Breast epithelium (tissue), 4 donors: ENCODE data around the gene LYG1. TPM values are rescaled to one million over a fixed set of nuclear protein-coding genes. Genes with fewer than 3 reads are reported as not detected.

Experiments used
- DNase-seq, 2 donors: peaks; one replicate each; pipeline ENCODE4 v3.0.0-alpha.2; 2019; ENCODE audit warnings: low spot score in 2 of 2
- H3K27ac ChIP-seq, 2 donors: fragments of 200-600 bp; sonication (generic) in 1 of 2; one replicate each; pipeline ENCODE4 v1.5.1; 2016 to 2019; ENCODE audit warnings: mild to moderate bottlenecking in 1 of 2
- H3K27me3 ChIP-seq, 2 donors: fragments of 200-600 bp; sonication (generic) in 1 of 2; one replicate each; pipeline versions ENCODE4 v1.5.1 to v1.6.0; 2017 to 2019; ENCODE audit warnings: control low read depth in 1 of 2, mild to moderate bottlenecking in 1 of 2
- H3K36me3 ChIP-seq: fragments of 200-600 bp; one replicate; pipeline ENCODE4 v1.5.1; 2019
- H3K4me1 ChIP-seq, 2 donors: fragments of 200-600 bp; sonication (generic); one replicate each; pipeline ENCODE4 v1.5.1; 2016 to 2019; ENCODE audit warnings: control low read depth in 1 of 2
- H3K4me3 ChIP-seq, 3 donors: fragments of 200-600 bp; sonication (generic); 1 replicate in 2 of 3; 2 replicates in 1 of 3; pipeline ENCODE4 v1.5.1; 2016 to 2019; ENCODE audit warnings: mild to moderate bottlenecking in 3 of 3, moderate library complexity in 2 of 3
- H3K9me3 ChIP-seq, 2 donors: fragments of 200-600 bp; sonication (generic) in 1 of 2; one replicate each; pipeline ENCODE4 v1.5.1; 2016 to 2019; ENCODE audit warnings: control low read depth in 1 of 2
- POLR2A ChIP-seq: fragments of 450-650 bp; IDR thresholded peaks from one replicate; pipeline ENCODE4 v1.6.1; 2016; ENCODE audit warnings: antibody characterized with exemption, mild to moderate bottlenecking, moderate library complexity
- POLR2AphosphoS5 ChIP-seq, 3 donors: sonication (generic); formaldehyde crosslinking; IDR thresholded peaks; one replicate each; pipeline ENCODE4 v1.6.1; 2017; ENCODE audit warnings: antibody characterized with exemption in 3 of 3
- intact Hi-C: fragments of 100-400 bp; cut with DNase I; formaldehyde crosslinking; loops from one replicate; pipeline ENCODE4 v1.15.1; 2023; ENCODE audit warnings: low total_unique reads
- total RNA-seq, 3 donors: library from RNA; depleted of rRNA; stranded (reverse); fragments of >200 nt; gene quantifications; one replicate each; pipeline ENCODE4 v1.1.0, GENCODE V29; 2016
- TF ChIP-seq, protein P1 (sequence below), 3 donors: fragments of 450-650 bp; IDR thresholded peaks; one replicate each; pipeline ENCODE4 v1.5.1; 2016 to 2017; ENCODE audit warnings: antibody characterized with exemption in 3 of 3, mild to moderate bottlenecking in 3 of 3, moderate library complexity in 3 of 3

The LYG1 gene
- total RNA-seq, 3 donors from 2014 or later, result 0.80 to 4.3 (median 2.2) TPM

DNA sequence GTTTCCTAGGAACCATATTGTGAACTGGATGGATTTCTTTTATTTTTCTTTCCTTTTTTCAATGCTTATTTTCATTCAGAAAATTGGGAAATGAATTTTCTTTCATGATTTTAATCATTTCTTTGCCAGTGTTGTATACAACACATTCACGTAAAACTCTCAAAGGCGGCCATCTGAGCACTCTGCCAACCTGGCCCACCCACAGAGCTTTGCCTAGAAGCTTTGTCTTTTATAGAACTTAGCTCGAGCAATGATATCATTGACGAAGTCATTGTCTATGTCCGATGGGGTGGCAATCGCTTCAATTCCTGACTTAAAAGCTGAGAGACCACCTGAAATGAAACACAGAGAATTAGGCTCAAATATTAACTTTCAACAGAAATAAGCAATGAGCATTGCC, 58.8 kb downstream of the LYG1 start:
- Histone ChIP-seq H3K4me3 (no peak overlapping the region), H3K9me3 (no peaks in the 10 kb centered on the region), H3K27ac (no peak overlapping the region), H3K4me1 (no peaks in the 10 kb centered on the region), H3K27me3 (no peaks in the 10 kb centered on the region), H3K36me3 (no peaks in the 10 kb centered on the region)
- intact Hi-C loops, result no loop called here
- TF ChIP-seq POLR2A (no peak), POLR2AphosphoS5 (IDR thresholded peaks at IDR 0.05) (no peak)
- TF ChIP-seq, protein P1, sequence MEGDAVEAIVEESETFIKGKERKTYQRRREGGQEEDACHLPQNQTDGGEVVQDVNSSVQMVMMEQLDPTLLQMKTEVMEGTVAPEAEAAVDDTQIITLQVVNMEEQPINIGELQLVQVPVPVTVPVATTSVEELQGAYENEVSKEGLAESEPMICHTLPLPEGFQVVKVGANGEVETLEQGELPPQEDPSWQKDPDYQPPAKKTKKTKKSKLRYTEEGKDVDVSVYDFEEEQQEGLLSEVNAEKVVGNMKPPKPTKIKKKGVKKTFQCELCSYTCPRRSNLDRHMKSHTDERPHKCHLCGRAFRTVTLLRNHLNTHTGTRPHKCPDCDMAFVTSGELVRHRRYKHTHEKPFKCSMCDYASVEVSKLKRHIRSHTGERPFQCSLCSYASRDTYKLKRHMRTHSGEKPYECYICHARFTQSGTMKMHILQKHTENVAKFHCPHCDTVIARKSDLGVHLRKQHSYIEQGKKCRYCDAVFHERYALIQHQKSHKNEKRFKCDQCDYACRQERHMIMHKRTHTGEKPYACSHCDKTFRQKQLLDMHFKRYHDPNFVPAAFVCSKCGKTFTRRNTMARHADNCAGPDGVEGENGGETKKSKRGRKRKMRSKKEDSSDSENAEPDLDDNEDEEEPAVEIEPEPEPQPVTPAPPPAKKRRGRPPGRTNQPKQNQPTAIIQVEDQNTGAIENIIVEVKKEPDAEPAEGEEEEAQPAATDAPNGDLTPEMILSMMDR (IDR thresholded peaks at IDR 0.05), result no peak
- DNase-seq, result no peak

DNA sequence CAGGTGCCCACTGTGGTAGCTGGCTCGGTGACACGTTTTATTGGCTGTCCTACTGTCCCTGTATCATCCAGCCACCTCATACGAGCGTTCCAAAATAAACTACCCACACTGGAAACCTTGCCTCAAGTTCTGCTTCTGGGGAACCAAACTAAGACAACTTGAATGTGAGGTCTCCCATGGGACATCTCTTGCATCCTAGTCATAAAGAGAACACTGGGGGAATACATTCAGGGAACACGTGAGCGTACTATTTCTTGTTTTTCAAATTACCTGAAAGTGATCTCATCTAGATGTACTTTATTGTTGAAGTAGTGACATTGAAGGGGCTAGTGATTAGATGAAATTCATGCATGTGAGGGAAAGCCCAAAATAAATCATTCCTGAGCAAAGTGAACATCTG, 60.6 kb downstream of the LYG1 start:
- Histone ChIP-seq H3K27ac (no peak overlapping the region), H3K4me3 (no peak overlapping the region), H3K27me3 (no peaks in the 10 kb centered on the region), H3K4me1 (no peaks in the 10 kb centered on the region), H3K9me3 (no peaks in the 10 kb centered on the region), H3K36me3 (no peaks in the 10 kb centered on the region)
- intact Hi-C loops, result no loop called here
- no peak for DNase-seq
- no peak for TF ChIP-seq POLR2AphosphoS5 (IDR thresholded peaks at IDR 0.05)
- TF ChIP-seq, protein P1 (IDR thresholded peaks at IDR 0.05), result no peak
- TF ChIP-seq POLR2A, result no peak

DNA sequence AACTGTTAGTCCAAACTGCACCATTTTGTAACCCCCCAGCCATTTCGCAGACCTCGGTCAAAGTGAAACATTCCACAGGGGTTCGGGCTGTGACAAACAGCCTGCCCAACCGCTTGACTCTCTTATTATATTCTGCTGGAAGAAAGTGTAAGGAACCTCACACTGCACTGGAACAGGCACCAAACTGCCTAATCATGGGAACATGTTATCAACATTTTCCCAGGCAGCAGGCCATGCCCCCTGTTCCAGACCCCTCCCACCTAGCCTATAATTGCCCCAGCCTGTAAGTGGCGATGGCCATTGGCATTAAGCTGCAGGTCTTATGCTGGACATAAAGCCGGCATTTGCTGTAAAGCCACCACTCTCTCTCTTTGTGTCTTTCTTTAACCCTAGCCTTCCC, 62.4 kb downstream of the LYG1 start:
- intact Hi-C loops, result no loop called here
- TF ChIP-seq POLR2AphosphoS5 (IDR thresholded peaks at IDR 0.05) (no peak), POLR2A (no peak)
- TF ChIP-seq, protein P1 (IDR thresholded peaks at IDR 0.05), result no peak
- no peak overlapping the region for H3K27ac ChIP-seq
- DNase-seq, result no peak
- no peaks in the 10 kb centered on the region for H3K9me3 ChIP-seq
- no peaks in the 10 kb centered on the region for H3K36me3 ChIP-seq
- H3K4me1 ChIP-seq, result no peaks in the 10 kb centered on the region
- H3K4me3 ChIP-seq, result no peak overlapping the region
- no peaks in the 10 kb centered on the region for H3K27me3 ChIP-seq

Other genes starting within 250 kb of the LYG1 start
- 1 to 10 TPM; 1.6 to 4.8 (median 2.6) TPM for gene C2orf15, start 159.5 kb downstream of the LYG1 start, total RNA-seq
- 10 to 100 TPM in 2 of 3 donors, 1 to 10 TPM in 1; 7.2 to 40.2 (median 17.1) TPM for gene TSGA10, start 146.3 kb downstream of the LYG1 start, total RNA-seq
- 10 to 100 TPM in 2 of 3 donors, 1 to 10 TPM in 1; 9.8 to 11.0 (median 10.8) TPM for gene LIPT1, start 146.2 kb downstream of the LYG1 start, total RNA-seq
- gene MITD1, start 120.1 kb downstream of the LYG1 start, total RNA-seq, result 10 to 100 TPM; 23.6 to 41.1 (median 33.3) TPM
- 10 to 100 TPM; 30.4 to 37.5 (median 35.1) TPM for gene MRPL30, start 120.0 kb downstream of the LYG1 start, total RNA-seq
- gene LYG2, start 45.5 kb downstream of the LYG1 start, total RNA-seq, result not detected
- gene TXNDC9, start 35.1 kb upstream of the LYG1 start, total RNA-seq, result 10 to 100 TPM; 31.7 to 54.4 (median 47.0) TPM
- gene EIF5B, start 36.2 kb upstream of the LYG1 start, total RNA-seq, result 10 to 100 TPM; 32.5 to 53.7 (median 42.3) TPM
- 10 to 100 TPM; 40.8 to 89.1 (median 78.0) TPM for gene REV1, start 188.8 kb upstream of the LYG1 start, total RNA-seq